HepG2 (cell line): ENCODE results near the gene RRAD. TPM values are rescaled to one million over a fixed set of nuclear protein-coding genes. Genes with fewer than 3 reads are reported as not detected.

Source experiments
- AGO1 ChIP-seq: fragments of 200-400 bp; formaldehyde crosslinking; IDR thresholded peaks from 2 replicates; pipeline ENCODE4 v1.6.1; 2017; ENCODE audit warnings: mild to moderate bottlenecking, low read depth, low read length, moderate library complexity; ENCODE audit not compliant: poor library complexity, severe bottlenecking
- ATAD3A ChIP-seq: sonication (generic); formaldehyde crosslinking; IDR thresholded peaks from 2 replicates; pipeline ENCODE4 v1.4.0; 2020; ENCODE audit warnings: missing genetic modification reagents
- FOSL1 ChIP-seq: sonication (generic); formaldehyde crosslinking; IDR thresholded peaks from 2 replicates; pipeline ENCODE4 v1.9.0; 2021; ENCODE audit warnings: missing genetic modification reagents, borderline replicate concordance
- FOXM1 ChIP-seq: sonication (generic); formaldehyde crosslinking; IDR thresholded peaks from 2 replicates; pipeline ENCODE4 v1.5.0; 2020; ENCODE audit warnings: missing genetic modification reagents
- MEIS2 ChIP-seq: sonication (generic); formaldehyde crosslinking; IDR thresholded peaks from 2 replicates; pipeline ENCODE4 v1.9.0; 2021; ENCODE audit warnings: mild to moderate bottlenecking, missing genetic modification reagents
- MZF1 ChIP-seq: sonication (generic); formaldehyde crosslinking; IDR thresholded peaks from 2 replicates; pipeline ENCODE4 v1.8.1; 2023; ENCODE audit warnings: mild to moderate bottlenecking, missing genetic modification reagents, borderline replicate concordance
- NR2C2 ChIP-seq: sonication (generic); formaldehyde crosslinking; IDR thresholded peaks from 2 replicates; pipeline ENCODE4 v1.4.0; 2020; ENCODE audit warnings: missing genetic modification reagents, mild to moderate bottlenecking, moderate library complexity, borderline replicate concordance
- PCBP2 ChIP-seq: fragments of 200-400 bp; formaldehyde crosslinking; optimal IDR thresholded peaks from 2 replicates; pipeline ENCODE3; 2018; ENCODE audit warnings: low read length, low read depth; ENCODE audit not compliant: poor library complexity, severe bottlenecking
- PPARG ChIP-seq: conservative IDR thresholded peaks from 2 replicates; pipeline ENCODE4 v1.6.1; 2016; ENCODE audit warnings: missing biosample characterization, missing genetic modification reagents
- RBM39 ChIP-seq: fragments of 200-400 bp; formaldehyde crosslinking; IDR thresholded peaks from one replicate; pipeline ENCODE4 v1.6.1; 2018; ENCODE audit warnings: antibody characterized with exemption, mild to moderate bottlenecking, low read depth, low read length; ENCODE audit not compliant: poor library complexity, severe bottlenecking
- RFX1 ChIP-seq: fragments of 450-650 bp; IDR thresholded peaks from 2 replicates; pipeline ENCODE4 v1.6.1; 2017
- SALL1 ChIP-seq: sonication (generic); formaldehyde crosslinking; IDR thresholded peaks from 2 replicates; pipeline ENCODE4 v1.8.0; 2022; ENCODE audit warnings: mild to moderate bottlenecking, missing genetic modification reagents
- SKI ChIP-seq: fragments of 450-650 bp; IDR thresholded peaks from one replicate; pipeline ENCODE4 v1.6.1; 2018; ENCODE audit warnings: mild to moderate bottlenecking; ENCODE audit not compliant: partially characterized antibody
- TMF1 ChIP-seq: sonication (generic); formaldehyde crosslinking; IDR thresholded peaks from 2 replicates; pipeline ENCODE4 v1.8.1; 2022; ENCODE audit warnings: low read depth, missing genetic modification reagents
- ZNF543 ChIP-seq: sonication (generic); formaldehyde crosslinking; IDR thresholded peaks from 2 replicates; pipeline ENCODE4 v1.4.0; 2020; ENCODE audit warnings: mild to moderate bottlenecking, missing genetic modification reagents
- ZNF703 ChIP-seq: sonication (generic); formaldehyde crosslinking; IDR thresholded peaks from 2 replicates; pipeline ENCODE4 v1.5.1; 2020; ENCODE audit warnings: missing genetic modification reagents, mild to moderate bottlenecking, moderate library complexity, borderline replicate concordance
- ZNF775 ChIP-seq: sonication (generic); formaldehyde crosslinking; IDR thresholded peaks from 2 replicates; pipeline ENCODE4 v1.4.0; 2020; ENCODE audit warnings: missing genetic modification reagents, mild to moderate bottlenecking, moderate library complexity, borderline replicate concordance
- ZNF777 ChIP-seq: sonication (generic); formaldehyde crosslinking; IDR thresholded peaks from 2 replicates; pipeline ENCODE4 v1.4.0; 2020; ENCODE audit warnings: missing genetic modification reagents
- polyA plus RNA-seq, 8 experiments: library from polyadenylated mRNA; depleted of rRNA in 3 of 8; stranded (reverse) in 7 of 8; unstranded in 1 of 8; fragments of >200 nt; fragmentation: Illumina TruSeq in 4 of 8; extraction: Trizol in 4 of 8; gene quantifications; 2 replicates each; pipeline versions ENCODE4 v1.2.1 to v1.2.3, GENCODE V29; 2011 to 2016; ENCODE audit warnings: low read depth in 4 of 8, missing spikeins in 1 of 8, mixed read lengths in 1 of 8; ENCODE audit not compliant: insufficient read depth in 1 of 8
- total RNA-seq, 5 experiments: library from RNA; depleted of rRNA; stranded (reverse); fragments of >200 nt; fragmentation: Illumina TruSeq; extraction: Trizol; gene quantifications; 2 replicates each; pipeline ENCODE4 v1.2.3, GENCODE V29; 2016; ENCODE audit warnings: low read depth in 1 of 5
- TF ChIP-seq, protein P1 (sequence below), 2 experiments: fragments of 450-650 bp in 1 of 2; sonication (generic) in 1 of 2; formaldehyde crosslinking; IDR thresholded peaks; 2 replicates each; pipeline versions ENCODE4 v1.5.0 to v1.8.0; 2020 to 2022; ENCODE audit warnings: mild to moderate bottlenecking in 1 of 2, missing genetic modification reagents in 1 of 2
- TF ChIP-seq, protein P2 (sequence below): IDR thresholded peaks from 2 replicates; pipeline ENCODE4 v1.6.1; 2016; ENCODE audit warnings: control low read depth
- TF ChIP-seq, protein P3 (sequence below): sonication (generic); formaldehyde crosslinking; IDR thresholded peaks from 2 replicates; pipeline ENCODE4 v1.4.0; 2020; ENCODE audit warnings: mild to moderate bottlenecking, missing genetic modification reagents
- TF ChIP-seq, protein P4 (sequence below): sonication (generic); formaldehyde crosslinking; IDR thresholded peaks from 2 replicates; pipeline ENCODE4 v1.5.1; 2020; ENCODE audit warnings: missing genetic modification reagents, mild to moderate bottlenecking, borderline replicate concordance

Gene RRAD
- total and polyA plus RNA-seq, 2 of the 13 experiments (the other 11 are each of a cell fraction or from before 2014, with no cell fraction given) = 0.80 to 1.1 TPM

DNA sequence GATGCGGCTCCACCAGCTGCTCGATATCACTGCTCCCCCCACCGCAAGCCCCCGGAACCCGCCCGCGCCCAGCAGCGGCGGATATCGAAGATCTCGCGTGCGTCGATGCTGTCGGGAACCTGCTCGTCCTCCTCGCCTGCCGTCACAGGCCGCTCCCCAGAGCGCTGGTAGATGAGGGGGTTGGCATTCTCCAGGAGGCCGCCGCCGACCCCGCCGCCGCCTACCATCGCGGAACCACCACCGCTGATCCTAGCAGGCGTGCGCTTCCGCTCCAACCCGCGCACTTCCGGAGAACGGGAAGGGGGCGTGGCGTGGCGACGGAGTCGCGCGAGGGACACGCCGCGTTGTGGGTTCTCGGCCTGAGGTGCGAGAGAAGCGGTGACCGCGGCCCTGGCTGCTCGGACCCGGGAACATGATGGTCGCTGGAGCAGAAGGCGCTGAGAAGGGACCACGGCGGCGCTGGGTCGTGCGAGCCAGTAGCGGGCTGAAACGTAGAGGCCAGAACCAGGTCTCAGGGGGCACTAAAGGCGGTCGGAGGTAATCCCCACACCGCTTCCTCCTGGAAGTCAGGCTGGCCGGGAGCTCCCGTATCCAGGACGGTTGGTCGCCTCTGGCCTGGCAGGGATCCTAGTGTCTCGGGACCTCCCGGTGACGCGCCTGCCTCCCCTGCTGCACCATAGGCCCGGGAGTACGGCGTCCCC, 9.0 kb upstream of the RRAD start, which contains the start of gene CIAO2B (continued):
- peak; percentile 46 for TF ChIP-seq PPARG (CRISPR knock-in tag)
- TF ChIP-seq, protein P1, sequence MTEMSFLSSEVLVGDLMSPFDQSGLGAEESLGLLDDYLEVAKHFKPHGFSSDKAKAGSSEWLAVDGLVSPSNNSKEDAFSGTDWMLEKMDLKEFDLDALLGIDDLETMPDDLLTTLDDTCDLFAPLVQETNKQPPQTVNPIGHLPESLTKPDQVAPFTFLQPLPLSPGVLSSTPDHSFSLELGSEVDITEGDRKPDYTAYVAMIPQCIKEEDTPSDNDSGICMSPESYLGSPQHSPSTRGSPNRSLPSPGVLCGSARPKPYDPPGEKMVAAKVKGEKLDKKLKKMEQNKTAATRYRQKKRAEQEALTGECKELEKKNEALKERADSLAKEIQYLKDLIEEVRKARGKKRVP (CRISPR knock-in tag; IDR thresholded peaks at IDR 0.05) = no peak; a peak in 1 of 4 replicates
- peak; percentile 74 for TF ChIP-seq NR2C2 (CRISPR knock-in tag)
- TF ChIP-seq PCBP2 = no peak
- TF ChIP-seq ZNF775 (CRISPR knock-in tag) = no peak
- TF ChIP-seq, protein P2, sequence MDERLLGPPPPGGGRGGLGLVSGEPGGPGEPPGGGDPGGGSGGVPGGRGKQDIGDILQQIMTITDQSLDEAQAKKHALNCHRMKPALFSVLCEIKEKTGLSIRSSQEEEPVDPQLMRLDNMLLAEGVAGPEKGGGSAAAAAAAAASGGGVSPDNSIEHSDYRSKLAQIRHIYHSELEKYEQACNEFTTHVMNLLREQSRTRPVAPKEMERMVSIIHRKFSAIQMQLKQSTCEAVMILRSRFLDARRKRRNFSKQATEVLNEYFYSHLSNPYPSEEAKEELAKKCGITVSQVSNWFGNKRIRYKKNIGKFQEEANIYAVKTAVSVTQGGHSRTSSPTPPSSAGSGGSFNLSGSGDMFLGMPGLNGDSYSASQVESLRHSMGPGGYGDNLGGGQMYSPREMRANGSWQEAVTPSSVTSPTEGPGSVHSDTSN (CRISPR knock-in tag) = 0 out of 2 replicates have a peak, but pooled peaks have one; percentile 14
- TF ChIP-seq SALL1 (CRISPR knock-in tag) = peak; percentile 93
- no peak; the same call in 1 of the 2 replicates for TF ChIP-seq TMF1 (CRISPR knock-in tag)
- TF ChIP-seq, protein P3, sequence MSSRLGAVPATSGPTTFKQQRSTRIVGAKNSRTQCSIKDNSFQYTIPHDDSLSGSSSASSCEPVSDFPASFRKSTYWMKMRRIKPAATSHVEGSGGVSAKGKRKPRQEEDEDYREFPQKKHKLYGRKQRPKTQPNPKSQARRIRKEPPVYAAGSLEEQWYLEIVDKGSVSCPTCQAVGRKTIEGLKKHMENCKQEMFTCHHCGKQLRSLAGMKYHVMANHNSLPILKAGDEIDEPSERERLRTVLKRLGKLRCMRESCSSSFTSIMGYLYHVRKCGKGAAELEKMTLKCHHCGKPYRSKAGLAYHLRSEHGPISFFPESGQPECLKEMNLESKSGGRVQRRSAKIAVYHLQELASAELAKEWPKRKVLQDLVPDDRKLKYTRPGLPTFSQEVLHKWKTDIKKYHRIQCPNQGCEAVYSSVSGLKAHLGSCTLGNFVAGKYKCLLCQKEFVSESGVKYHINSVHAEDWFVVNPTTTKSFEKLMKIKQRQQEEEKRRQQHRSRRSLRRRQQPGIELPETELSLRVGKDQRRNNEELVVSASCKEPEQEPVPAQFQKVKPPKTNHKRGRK (CRISPR knock-in tag) = no peak
- TF ChIP-seq ZNF703 = peak; percentile 43; the same call in 1 of the 2 replicates
- TF ChIP-seq MEIS2 (CRISPR knock-in tag) = peak; percentile 90; the same call in 1 of the 2 replicates
- TF ChIP-seq SKI = no peak
- peak; percentile 65 for TF ChIP-seq AGO1
- TF ChIP-seq RBM39 = peak; percentile 86
- peak; percentile 86; the same call in 1 of the 2 replicates for TF ChIP-seq MZF1 (CRISPR knock-in tag)
- TF ChIP-seq, protein P4, sequence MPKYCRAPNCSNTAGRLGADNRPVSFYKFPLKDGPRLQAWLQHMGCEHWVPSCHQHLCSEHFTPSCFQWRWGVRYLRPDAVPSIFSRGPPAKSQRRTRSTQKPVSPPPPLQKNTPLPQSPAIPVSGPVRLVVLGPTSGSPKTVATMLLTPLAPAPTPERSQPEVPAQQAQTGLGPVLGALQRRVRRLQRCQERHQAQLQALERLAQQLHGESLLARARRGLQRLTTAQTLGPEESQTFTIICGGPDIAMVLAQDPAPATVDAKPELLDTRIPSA (CRISPR knock-in tag) = peak; percentile 77; the same call in 1 of the 2 replicates
- peak; percentile 71 for TF ChIP-seq ZNF777 (CRISPR knock-in tag)
- TF ChIP-seq ATAD3A (CRISPR knock-in tag) = no peak
- no peak; the same call in 1 of the 2 replicates for TF ChIP-seq FOSL1 (CRISPR knock-in tag)
- no peak for TF ChIP-seq RFX1
- no peak for TF ChIP-seq ZNF543 (CRISPR knock-in tag)
- TF ChIP-seq FOXM1 (CRISPR knock-in tag) = peak; percentile 77
